ENCODE results near the gene TSPO.

TSPO gene

GRCh38 chr22:43210631-43211515 lies 59.5 kb downstream of the TSPO start:
- Histone ChIP-seq H3K27me3 (ENCODE audit: control insufficient read depth, insufficient read depth, low read length) (peaks cover 4% of the 10 kb centered on the region), H3K9me3 (ENCODE audit: control insufficient read depth, low read length) (no peaks in the 10 kb centered on the region), H3K4me1 (ENCODE audit: control insufficient read depth, insufficient read depth, low read length) (no peaks in the 10 kb centered on the region), H3K4me3 (ENCODE audit: low read length) (no peak overlapping the region), H3K36me3 (ENCODE audit: control insufficient read depth, insufficient read depth, low read length) (no peaks in the 10 kb centered on the region), H3K9ac (ENCODE audit: low read length) (no peak overlapping the region)

GRCh38 chr22:43211941-43212433 lies 60.6 kb downstream of the TSPO start:
- Histone ChIP-seq H3K36me3 (ENCODE audit: control insufficient read depth, insufficient read depth, low read length) (no peaks in the 10 kb centered on the region), H3K4me1 (ENCODE audit: control insufficient read depth, insufficient read depth, low read length) (no peaks in the 10 kb centered on the region), H3K27me3 (ENCODE audit: control insufficient read depth, insufficient read depth, low read length) (peaks cover 4% of the 10 kb centered on the region), H3K4me3 (ENCODE audit: low read length) (no peak overlapping the region), H3K9me3 (ENCODE audit: control insufficient read depth, low read length) (no peaks in the 10 kb centered on the region), H3K9ac (ENCODE audit: low read length) (no peak overlapping the region)

GRCh38 chr22:43212434-43212952 lies 61.1 kb downstream of the TSPO start:
- no peaks in the 10 kb centered on the region for H3K36me3 ChIP-seq (ENCODE audit: control insufficient read depth, insufficient read depth, low read length)
- H3K4me3 ChIP-seq (ENCODE audit: low read length): no peak overlapping the region
- H3K27me3 ChIP-seq (ENCODE audit: control insufficient read depth, insufficient read depth, low read length): peaks cover 4% of the 10 kb centered on the region
- H3K9ac ChIP-seq (ENCODE audit: low read length): no peak overlapping the region
- no peaks in the 10 kb centered on the region for H3K4me1 ChIP-seq (ENCODE audit: control insufficient read depth, insufficient read depth, low read length)
- no peaks in the 10 kb centered on the region for H3K9me3 ChIP-seq (ENCODE audit: control insufficient read depth, low read length)
